H9 (cell line): ENCODE results near the gene WWC2. TPM values are rescaled to one million over a fixed set of nuclear protein-coding genes. Genes with fewer than 3 reads are reported as not detected.

Source experiments
- DNase-seq: peaks from one replicate; pipeline ENCODE4 v3.0.0-alpha.2; 2017
- H2AFZ ChIP-seq: one replicate; pipeline ENCODE4 v1.6.1; 2013; ENCODE audit warnings: mild to moderate bottlenecking, low read length, control low read depth, moderate library complexity
- H2AK5ac ChIP-seq: 2 replicates; pipeline ENCODE4 v1.6.1; 2013; ENCODE audit warnings: low read length, control low read depth, mixed read lengths; ENCODE audit not compliant: insufficient read length
- H2BK120ac ChIP-seq: one replicate; pipeline ENCODE4 v1.6.1; 2013; ENCODE audit warnings: low read depth, mild to moderate bottlenecking, low read length, control low read depth, inconsistent platforms; ENCODE audit not compliant: poor library complexity, severe bottlenecking
- H2BK12ac ChIP-seq: 2 replicates; pipeline ENCODE4 v1.6.1; 2013; ENCODE audit warnings: low read length, control low read depth, mixed read lengths, low read depth; ENCODE audit not compliant: insufficient read length
- H2BK15ac ChIP-seq: 2 replicates; pipeline ENCODE4 v1.6.1; 2013; ENCODE audit warnings: low read depth, low read length, control low read depth
- H2BK20ac ChIP-seq: one replicate; pipeline ENCODE4 v1.6.1; 2013; ENCODE audit warnings: low read depth, mild to moderate bottlenecking, low read length, control low read depth, inconsistent platforms; ENCODE audit not compliant: poor library complexity, severe bottlenecking
- H2BK5ac ChIP-seq: 2 replicates; pipeline ENCODE4 v1.6.1; 2013; ENCODE audit warnings: low read length, control low read depth, mixed read lengths; ENCODE audit not compliant: insufficient read length
- H3K14ac ChIP-seq: 2 replicates; pipeline ENCODE4 v1.6.1; 2013; ENCODE audit warnings: low read length, control low read depth; ENCODE audit not compliant: insufficient read depth
- H3K18ac ChIP-seq: 2 replicates; pipeline ENCODE4 v1.6.1; 2013; ENCODE audit warnings: low read depth, mild to moderate bottlenecking, mixed read lengths, low read length, control low read depth; ENCODE audit not compliant: insufficient read length
- H3K23ac ChIP-seq: 2 replicates; pipeline ENCODE4 v1.6.1; 2013; ENCODE audit warnings: low read length, control low read depth, mixed read lengths, low read depth; ENCODE audit not compliant: insufficient read length
- H3K23me2 ChIP-seq: 2 replicates; pipeline ENCODE4 v1.6.1; 2013; ENCODE audit warnings: low read depth, mild to moderate bottlenecking, mixed read lengths, low read length, control low read depth; ENCODE audit not compliant: insufficient read length, poor library complexity, severe bottlenecking
- H3K27ac ChIP-seq: 2 replicates; pipeline ENCODE4 v1.5.1; 2013; ENCODE audit warnings: low read length, control low read depth, mixed read lengths, low read depth; ENCODE audit not compliant: insufficient read length
- H3K27me3 ChIP-seq: 2 replicates; pipeline ENCODE4 v1.6.1; 2013; ENCODE audit warnings: low read length, control low read depth, inconsistent platforms; ENCODE audit not compliant: insufficient read depth
- H3K4ac ChIP-seq: 2 replicates; pipeline ENCODE4 v1.6.1; 2013; ENCODE audit warnings: low read depth, mild to moderate bottlenecking, control low read depth, inconsistent platforms, low read length, moderate library complexity
- H3K4me1 ChIP-seq: 2 replicates; pipeline ENCODE4 v1.6.1; 2013; ENCODE audit warnings: low read length, control low read depth, inconsistent platforms; ENCODE audit not compliant: insufficient read depth
- H3K4me2 ChIP-seq: 2 replicates; pipeline ENCODE4 v1.6.1; 2013; ENCODE audit warnings: low read length, control low read depth, mixed read lengths; ENCODE audit not compliant: insufficient read length, insufficient read depth
- H3K56ac ChIP-seq: 2 replicates; pipeline ENCODE4 v1.6.1; 2013; ENCODE audit warnings: low read depth, mild to moderate bottlenecking, mixed read lengths, low read length, control low read depth; ENCODE audit not compliant: insufficient read length
- H3K79me1 ChIP-seq: 2 replicates; pipeline ENCODE4 v1.6.1; 2013; ENCODE audit warnings: low read depth, mild to moderate bottlenecking, moderate library complexity, low read length, control low read depth, inconsistent platforms; ENCODE audit not compliant: insufficient read depth, poor library complexity, severe bottlenecking
- H3K79me2 ChIP-seq: 2 replicates; pipeline ENCODE4 v1.6.1; 2013; ENCODE audit warnings: low read length, control low read depth, inconsistent platforms; ENCODE audit not compliant: insufficient read depth
- H3K9ac ChIP-seq: 2 replicates; pipeline ENCODE4 v1.6.1; 2013; ENCODE audit warnings: low read length, control low read depth, mixed read lengths; ENCODE audit not compliant: insufficient read length; ENCODE audit errors: extremely low read depth
- H3K9me3 ChIP-seq: one replicate; pipeline ENCODE4 v1.6.1; 2013; ENCODE audit warnings: low read depth, low read length, inconsistent platforms; ENCODE audit not compliant: control insufficient read depth
- H3T11ph ChIP-seq: one replicate; pipeline ENCODE4 v1.6.1; 2013; ENCODE audit warnings: mild to moderate bottlenecking, low read length, control low read depth, inconsistent platforms
- H4K20me1 ChIP-seq: one replicate; pipeline ENCODE4 v1.6.1; 2013; ENCODE audit not compliant: control insufficient read depth, insufficient read length, insufficient read depth
- H4K5ac ChIP-seq: 2 replicates; pipeline ENCODE4 v1.6.1; 2013; ENCODE audit warnings: low read depth, mild to moderate bottlenecking, mixed read lengths, low read length, control low read depth; ENCODE audit not compliant: insufficient read length
- H4K8ac ChIP-seq: replicated peaks from 2 replicates; pipeline ENCODE4 v1.6.1; 2013; ENCODE audit warnings: low read length, control low read depth, mixed read lengths, low read depth; ENCODE audit not compliant: insufficient read length
- H4K91ac ChIP-seq: 2 replicates; pipeline ENCODE4 v1.6.1; 2013; ENCODE audit warnings: low read depth, mild to moderate bottlenecking, moderate library complexity, mixed read lengths, low read length, control low read depth; ENCODE audit not compliant: insufficient read length
- H3K27ac Mint-ChIP-seq, 3 experiments: 2 replicates in 2 of 3; 3 replicates in 1 of 3; pipeline ENCODE4 v1.8.0; 2020 to 2021; ENCODE audit warnings: mixed read lengths in 3 of 3, mild to moderate bottlenecking in 1 of 3, moderate library complexity in 1 of 3
- H3K27me3 Mint-ChIP-seq: 2 replicates; pipeline ENCODE4 v1.8.0; 2021; ENCODE audit warnings: low read depth, mild to moderate bottlenecking, moderate library complexity, mixed read lengths
- H3K36me3 Mint-ChIP-seq, 3 experiments: 2 replicates in 2 of 3; 3 replicates in 1 of 3; pipeline ENCODE4 v1.8.0; 2020 to 2021; ENCODE audit warnings: low read depth in 3 of 3, mixed read lengths in 3 of 3; ENCODE audit not compliant: insufficient read depth in 1 of 3
- H3K4me1 Mint-ChIP-seq, 2 experiments: 2 replicates each; pipeline ENCODE4 v1.8.0; 2020; ENCODE audit warnings: mixed read lengths in 2 of 2
- H3K4me3 Mint-ChIP-seq, 2 experiments: 2 replicates in 1 of 2; 3 replicates in 1 of 2; pipeline ENCODE4 v1.8.0; 2020 to 2021; ENCODE audit warnings: mild to moderate bottlenecking in 2 of 2, mixed read lengths in 2 of 2, moderate library complexity in 1 of 2
- H3K9me3 Mint-ChIP-seq, 2 experiments: 2 replicates in 1 of 2; 3 replicates in 1 of 2; pipeline ENCODE4 v1.8.0; 2020; ENCODE audit warnings: mild to moderate bottlenecking in 2 of 2, mixed read lengths in 2 of 2, moderate library complexity in 1 of 2
- CTCF ChIP-seq: fragments of 200-600 bp; sonication (generic); conservative IDR thresholded peaks from 3 replicates; pipeline ENCODE4 v1.8.0; 2021; ENCODE audit warnings: antibody characterized with exemption, mild to moderate bottlenecking
- WGBS: extraction: QIAGEN DNeasy Blood & Tissue Kit; methylation state at CpG from one replicate; pipeline ENCODE4 v1.1.7; 2013; ENCODE audit warnings: missing lambda C conversion rate, low lambda C conversion rate, mixed read lengths; ENCODE audit not compliant: insufficient read length; ENCODE audit errors: extremely low coverage; 5-methylcytosine and 5-hydroxymethylcytosine counted together
- total RNA-seq: library from RNA; stranded (reverse); gene quantifications from 2 replicates; pipeline ENCODE4 v1.2.1, GENCODE V29; 2021

WWC2 gene
- total RNA-seq, 1 experiment from 2014 or later: 106 TPM

DNA sequence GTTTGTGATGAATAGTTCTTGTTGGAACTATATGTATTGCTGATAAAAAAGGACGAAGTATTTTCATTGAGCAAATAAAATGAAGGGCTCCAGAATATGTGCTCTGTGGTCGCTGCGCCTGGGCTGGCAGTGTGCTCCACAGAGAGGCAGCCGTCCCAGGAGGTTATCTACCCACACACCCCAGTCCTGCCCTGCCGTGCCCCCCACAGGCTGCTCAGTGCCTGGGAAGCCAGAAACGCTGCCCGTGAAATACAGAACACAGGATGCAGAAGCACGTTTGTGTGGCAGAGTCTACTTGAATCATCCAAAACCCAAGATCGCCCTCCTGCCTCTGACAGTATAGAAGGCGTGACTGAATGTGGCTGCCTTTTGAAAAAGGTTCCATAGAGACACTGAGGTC lies 219.6 kb downstream of the WWC2 start:
- Histone ChIP-seq H3K23me2 (no peaks in the 10 kb centered on the region), H3K14ac (no peak overlapping the region), H3K23ac (no peak overlapping the region), H3K27ac (no peak overlapping the region), H3K18ac (no peak overlapping the region), H4K20me1 (no peaks in the 10 kb centered on the region), H3K56ac (no peak overlapping the region), H4K8ac (no peak overlapping the region), H3K9ac (no peak overlapping the region), H3T11ph (no peak overlapping the region), H2AFZ (no peak overlapping the region), H2BK15ac (no peak overlapping the region), H2BK20ac (no peak overlapping the region), H3K4me1 (no peaks in the 10 kb centered on the region), H3K9me3 (no peaks in the 10 kb centered on the region), H4K5ac (no peak overlapping the region), H3K27me3 (no peaks in the 10 kb centered on the region), H2AK5ac (no peak overlapping the region), H2BK120ac (no peak overlapping the region), H2BK12ac (no peak overlapping the region), H3K4ac (no peak overlapping the region), H4K91ac (no peak overlapping the region), H3K79me2 (no peaks in the 10 kb centered on the region; the same call in 1 of the 2 replicates), H2BK5ac (no peak overlapping the region), H3K79me1 (no peaks in the 10 kb centered on the region), H3K4me2 (no peak overlapping the region)
- no peaks in the 10 kb centered on the region for H3K27me3 Mint-ChIP-seq
- peaks cover 13 to 46% (median 29%) of the 10 kb centered on the region in 3 experiments; a peak in 6 of 7 replicates for H3K36me3 Mint-ChIP-seq
- H3K4me3 Mint-ChIP-seq: no peak overlapping the region
- DNase-seq: no peak
- peaks cover 0 to 7% of the 10 kb centered on the region in 2 experiments; a peak in 1 of 4 replicates for H3K4me1 Mint-ChIP-seq
- TF ChIP-seq CTCF: no peak
- H3K27ac Mint-ChIP-seq: 0 out of 7 replicates have a peak overlapping the region, but pooled peaks of 1 of the 3 experiments have one; percentile 36
- no CpG with 5 or more reads among the region's 10 CpGs for WGBS
- 0 out of 5 replicates have a peak, but pooled peaks cover 0 to under 1% of the 10 kb centered on the region in 2 experiments for H3K9me3 Mint-ChIP-seq
